OCI-LY3 (cell line): ENCODE data around the gene CHCHD4.

Source experiments
- H2AFZ ChIP-seq: fragments of 200-600, 300-600 bp; shearing (Covaris generic); 2 replicates; pipeline ENCODE4 v1.6.0; 2014; ENCODE audit warnings: antibody characterized with exemption, low read depth, low read length
- H3K27ac ChIP-seq: fragments of 200-600, 300-600 bp; sonication (generic); 2 replicates; pipeline ENCODE4 v1.5.1; 2014; ENCODE audit warnings: mild to moderate bottlenecking, low read length, moderate library complexity, mixed read lengths
- H3K27me3 ChIP-seq: fragments of 200-600, 300-600 bp; sonication (generic); 2 replicates; pipeline ENCODE4 v1.6.1; 2014; ENCODE audit warnings: low read depth, low read length, mixed read lengths
- H3K36me3 ChIP-seq: fragments of 200-600, 300-600 bp; sonication (generic); replicated peaks from 2 replicates; pipeline ENCODE3; 2014; ENCODE audit warnings: low read depth, low read length, mixed read lengths
- H3K4me1 ChIP-seq: fragments of 300-600, 200-600 bp; sonication (generic); 2 replicates; pipeline ENCODE4 v1.6.1; 2014; ENCODE audit warnings: low read length, mixed read lengths
- H3K4me2 ChIP-seq: fragments of 200-600, 300-600 bp; sonication (generic); 2 replicates; pipeline ENCODE4 v1.6.1; 2014; ENCODE audit warnings: low read length, mixed read lengths
- H3K4me3 ChIP-seq: fragments of 300-600, 200-600 bp; sonication (generic); 2 replicates; pipeline ENCODE4 v1.5.1; 2014; ENCODE audit warnings: antibody characterized with exemption, mild to moderate bottlenecking, low read length, moderate library complexity
- H3K79me2 ChIP-seq: fragments of 300-600, 200-600 bp; shearing (Covaris generic); 2 replicates; pipeline ENCODE4 v1.6.1; 2014; ENCODE audit warnings: mild to moderate bottlenecking, low read length, mixed read lengths
- H3K9ac ChIP-seq: fragments of 300-600, 200-600 bp; shearing (Covaris generic); 2 replicates; pipeline ENCODE4 v1.6.0; 2014; ENCODE audit warnings: mild to moderate bottlenecking, low read length, moderate library complexity
- H3K9me3 ChIP-seq: fragments of 200-600, 300-600 bp; shearing (Covaris generic); 2 replicates; pipeline ENCODE4 v1.6.1; 2014; ENCODE audit warnings: low read length, mixed read lengths; ENCODE audit not compliant: insufficient read depth
- H4K20me1 ChIP-seq: fragments of 200-600, 300-600 bp; sonication (generic); 2 replicates; pipeline ENCODE4 v1.6.1; 2016; ENCODE audit warnings: low read length, mixed read lengths; ENCODE audit not compliant: insufficient read depth
- EZH2phosphoT487 ChIP-seq: fragments of 200-600 bp; shearing (Covaris generic); IDR thresholded peaks from 2 replicates; pipeline ENCODE4 v1.6.1; 2018; ENCODE audit warnings: antibody characterized with exemption, mixed run types, low read depth
- TF ChIP-seq, protein P1 (sequence below): fragments of 200-600, 300-600 bp; sonication (generic); IDR thresholded peaks from 2 replicates; pipeline ENCODE4 v1.5.1; 2014; ENCODE audit warnings: antibody characterized with exemption, low read length, low read depth

The CHCHD4 gene

DNA sequence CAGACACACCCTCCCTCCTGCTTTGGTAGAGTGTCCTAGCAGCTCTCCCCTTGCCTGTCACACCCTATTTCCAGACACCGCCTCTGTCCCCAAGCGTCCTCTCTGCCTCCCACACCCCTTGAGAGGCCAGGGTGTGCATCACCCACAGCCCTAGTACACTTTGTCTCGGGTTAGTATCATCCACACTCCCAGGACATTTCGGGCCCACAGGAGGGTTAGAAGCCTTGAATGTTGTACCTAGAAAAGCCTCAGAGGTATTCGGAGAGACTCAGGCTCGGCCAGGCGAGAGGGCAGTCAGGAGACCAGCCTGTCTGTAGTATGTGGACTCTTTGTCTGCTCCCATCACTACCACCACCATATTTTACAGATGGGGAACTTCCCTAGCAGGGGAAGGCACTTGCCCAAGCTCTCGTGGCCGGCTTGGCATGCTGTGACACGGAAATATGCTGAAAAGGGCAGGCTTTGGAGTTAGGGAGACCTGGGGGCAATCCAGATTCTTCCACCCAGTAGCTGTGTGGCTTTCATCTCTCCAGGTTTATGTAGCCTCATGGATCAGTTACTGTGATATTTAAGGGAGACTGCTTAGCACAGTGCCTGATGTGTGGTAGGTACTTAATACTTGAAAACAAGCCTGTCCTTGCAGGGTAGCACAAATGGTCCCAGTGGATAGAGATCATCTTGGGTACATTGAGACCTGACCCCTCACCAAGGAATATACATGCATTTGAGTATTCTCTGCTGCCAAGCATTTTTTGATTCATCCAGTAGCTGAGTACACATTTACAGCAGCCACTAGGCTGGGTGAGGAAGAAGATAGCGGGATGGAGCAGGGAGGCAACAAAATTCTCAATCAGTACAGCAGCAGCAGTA is 1.6 kb upstream of the CHCHD4 start:
- peaks cover 63% of the 10 kb centered on the region for H3K36me3 ChIP-seq
- no peaks in the 10 kb centered on the region for H3K9me3 ChIP-seq
- H3K4me2 ChIP-seq, result peak overlapping the region; percentile 94
- TF ChIP-seq, protein P1, sequence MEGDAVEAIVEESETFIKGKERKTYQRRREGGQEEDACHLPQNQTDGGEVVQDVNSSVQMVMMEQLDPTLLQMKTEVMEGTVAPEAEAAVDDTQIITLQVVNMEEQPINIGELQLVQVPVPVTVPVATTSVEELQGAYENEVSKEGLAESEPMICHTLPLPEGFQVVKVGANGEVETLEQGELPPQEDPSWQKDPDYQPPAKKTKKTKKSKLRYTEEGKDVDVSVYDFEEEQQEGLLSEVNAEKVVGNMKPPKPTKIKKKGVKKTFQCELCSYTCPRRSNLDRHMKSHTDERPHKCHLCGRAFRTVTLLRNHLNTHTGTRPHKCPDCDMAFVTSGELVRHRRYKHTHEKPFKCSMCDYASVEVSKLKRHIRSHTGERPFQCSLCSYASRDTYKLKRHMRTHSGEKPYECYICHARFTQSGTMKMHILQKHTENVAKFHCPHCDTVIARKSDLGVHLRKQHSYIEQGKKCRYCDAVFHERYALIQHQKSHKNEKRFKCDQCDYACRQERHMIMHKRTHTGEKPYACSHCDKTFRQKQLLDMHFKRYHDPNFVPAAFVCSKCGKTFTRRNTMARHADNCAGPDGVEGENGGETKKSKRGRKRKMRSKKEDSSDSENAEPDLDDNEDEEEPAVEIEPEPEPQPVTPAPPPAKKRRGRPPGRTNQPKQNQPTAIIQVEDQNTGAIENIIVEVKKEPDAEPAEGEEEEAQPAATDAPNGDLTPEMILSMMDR, result no peak
- TF ChIP-seq EZH2phosphoT487, result no peak
- peak overlapping the region; percentile 57 for H3K27ac ChIP-seq
- peak overlapping the region; percentile 96 for H3K9ac ChIP-seq
- H3K4me3 ChIP-seq, result peak overlapping the region; percentile 81
- peaks cover 25% of the 10 kb centered on the region for H3K4me1 ChIP-seq
- H3K27me3 ChIP-seq, result no peaks in the 10 kb centered on the region
- peaks cover 17% of the 10 kb centered on the region; the same call in 1 of the 2 replicates for H4K20me1 ChIP-seq
- peaks cover 80% of the 10 kb centered on the region for H3K79me2 ChIP-seq
- H2AFZ ChIP-seq, result no peak overlapping the region

DNA sequence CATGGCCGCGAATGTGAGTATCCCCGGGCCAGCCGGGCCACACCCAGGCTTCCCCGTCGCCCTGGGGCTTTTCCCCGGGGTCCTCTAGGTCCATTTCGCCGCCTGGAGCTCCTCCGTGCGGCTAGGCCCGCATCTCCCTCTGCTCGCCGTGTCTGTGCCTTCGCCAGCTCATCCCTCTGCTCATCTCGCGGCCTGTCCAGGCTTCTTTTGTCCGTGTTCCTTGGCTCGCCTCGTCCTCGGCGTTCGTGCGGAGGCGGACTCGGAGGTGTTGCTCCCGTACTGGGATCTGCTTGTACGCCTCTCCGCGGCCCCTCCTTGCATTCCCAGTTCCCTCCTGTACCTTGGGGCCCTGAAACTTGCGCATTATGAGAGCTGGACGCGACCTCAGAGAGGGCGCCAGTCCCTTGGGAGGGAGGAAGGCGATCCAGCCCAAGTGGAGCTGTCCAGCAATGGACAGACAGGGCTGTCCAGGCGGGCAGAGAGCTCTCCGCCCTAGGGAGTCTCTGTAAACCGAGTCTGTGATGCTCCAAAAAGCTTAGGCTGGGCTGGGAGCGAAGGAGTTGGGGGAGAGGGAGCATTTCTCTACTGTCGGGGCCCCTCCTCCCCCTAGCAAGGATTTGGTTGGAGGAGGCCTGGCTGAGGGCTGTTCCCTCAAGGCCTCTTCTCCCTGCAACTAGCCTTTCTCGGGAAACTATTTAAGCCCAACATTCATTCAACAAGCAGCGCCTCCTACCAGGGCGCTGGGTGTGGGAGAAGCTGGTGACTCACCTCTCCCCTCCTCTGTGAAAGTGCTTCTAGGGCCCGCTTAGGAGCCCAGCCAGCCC is 735 bp upstream of the CHCHD4 start:
- Histone ChIP-seq H3K4me3 (peak overlapping the region; percentile 81), H4K20me1 (peaks cover 17% of the 10 kb centered on the region; the same call in 1 of the 2 replicates), H3K36me3 (peaks cover 59% of the 10 kb centered on the region), H2AFZ (peak overlapping the region; percentile 49), H3K79me2 (peaks cover 86% of the 10 kb centered on the region), H3K9ac (peak overlapping the region; percentile 96), H3K27me3 (no peaks in the 10 kb centered on the region), H3K4me1 (peaks cover 25% of the 10 kb centered on the region), H3K4me2 (peak overlapping the region; percentile 94), H3K27ac (peak overlapping the region; percentile 57), H3K9me3 (no peaks in the 10 kb centered on the region)
- TF ChIP-seq EZH2phosphoT487, result no peak
- TF ChIP-seq, protein P1, result 0 out of 2 replicates have a peak, but pooled peaks have one; percentile 21

DNA sequence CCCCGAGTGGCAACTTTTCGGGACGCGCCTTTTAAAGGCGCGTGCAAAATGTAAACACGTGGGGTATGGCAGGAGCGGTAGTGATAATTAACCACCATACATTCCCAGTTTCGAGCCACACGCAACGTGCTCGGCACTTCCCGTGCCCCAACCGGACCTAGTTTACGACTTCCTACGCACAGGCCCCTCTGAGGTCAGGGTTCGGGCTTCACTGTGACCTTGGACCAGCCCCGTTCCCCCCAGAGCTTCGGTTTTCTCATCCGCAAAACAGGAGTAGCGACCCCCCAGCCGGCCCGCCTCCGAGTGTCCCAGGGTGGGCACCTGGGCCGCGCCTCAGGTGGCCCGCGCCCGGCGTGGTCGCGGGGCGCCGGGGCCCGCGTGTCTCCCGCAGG is 451 bp downstream of the CHCHD4 start:
- H4K20me1 ChIP-seq, result peaks cover 17% of the 10 kb centered on the region; the same call in 1 of the 2 replicates
- peak overlapping the region; percentile 95 for H3K4me2 ChIP-seq
- H3K9me3 ChIP-seq, result no peaks in the 10 kb centered on the region
- peak overlapping the region; percentile 34 for H2AFZ ChIP-seq
- peaks cover 25% of the 10 kb centered on the region for H3K4me1 ChIP-seq
- peak overlapping the region; percentile 82 for H3K9ac ChIP-seq
- H3K79me2 ChIP-seq, result peaks cover 94% of the 10 kb centered on the region
- H3K4me3 ChIP-seq, result peak overlapping the region; percentile 81
- peaks cover 63% of the 10 kb centered on the region for H3K36me3 ChIP-seq
- TF ChIP-seq, protein P1, result no peak
- TF ChIP-seq EZH2phosphoT487, result no peak
- no peaks in the 10 kb centered on the region for H3K27me3 ChIP-seq
- H3K27ac ChIP-seq, result peak overlapping the region; percentile 69
